ENCODE results near the gene SEC22A.
A peak's percentile ranks its signal among the peaks of the same experiment; 100 is the strongest.

Gene SEC22A

DNA sequence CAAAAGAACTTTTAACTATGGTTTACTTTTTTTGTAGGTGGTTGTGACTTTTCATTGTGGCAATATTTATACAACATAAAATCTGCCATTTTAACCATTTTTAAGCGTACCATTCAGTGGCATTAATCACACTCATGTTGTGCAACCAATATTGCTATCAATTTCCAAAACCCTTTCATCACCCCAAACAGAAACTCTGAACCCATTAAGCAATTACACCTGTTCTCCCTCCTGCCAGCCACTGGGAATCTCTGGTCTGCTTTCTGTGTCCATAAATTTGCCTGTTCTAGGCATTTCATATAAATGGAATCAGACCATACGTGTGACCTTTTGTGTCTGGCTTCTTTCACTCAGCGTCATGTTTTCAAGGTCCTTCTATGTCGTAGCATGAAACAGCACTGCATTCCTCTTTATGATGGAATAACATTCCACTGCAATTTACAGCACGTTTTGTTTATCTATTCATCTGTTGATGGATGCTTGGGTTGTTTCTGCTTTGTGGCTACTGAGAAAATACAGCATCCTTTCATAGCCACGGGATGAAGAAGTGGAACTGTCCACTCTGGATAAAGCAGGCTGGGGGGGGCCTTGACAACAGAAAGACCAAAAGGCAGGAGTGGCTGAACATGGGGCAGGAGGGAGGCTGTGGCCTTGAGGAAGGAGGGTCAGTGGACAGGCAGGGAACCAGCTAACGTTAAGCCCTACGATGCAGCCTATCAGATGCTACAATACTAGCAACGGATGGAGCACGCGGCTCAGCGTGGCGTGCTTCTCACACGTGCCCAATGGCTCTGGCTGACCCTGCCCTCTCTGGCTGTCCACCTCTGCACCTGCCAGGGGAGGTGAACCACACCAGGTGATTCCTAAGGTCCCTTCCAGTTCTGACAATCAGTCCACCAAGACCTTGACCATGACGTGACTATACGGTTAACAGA is 110.9 kb downstream of the SEC22A start:
- DNase-seq = peak; percentile 44

DNA sequence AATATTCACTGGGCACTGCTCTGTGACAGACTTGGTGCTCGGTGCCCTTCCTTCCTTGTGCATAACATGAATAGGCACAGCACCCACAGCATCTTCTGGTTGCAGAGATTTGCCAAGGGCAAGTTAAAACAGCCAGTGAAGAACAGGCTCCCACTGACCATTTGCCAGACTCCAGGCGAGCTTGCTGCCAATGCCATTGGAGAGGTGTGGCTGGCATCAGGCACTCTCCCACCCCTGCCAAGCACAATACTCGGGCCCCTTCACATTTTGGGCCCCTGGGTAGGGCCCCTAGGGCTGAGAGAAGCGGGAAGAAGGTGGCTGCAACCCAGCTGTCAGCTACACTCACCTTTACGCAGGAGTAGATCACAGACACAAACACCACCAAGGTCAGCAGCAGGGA is 112.1 kb downstream of the SEC22A start:
- peak; percentile 42 for DNase-seq

DNA sequence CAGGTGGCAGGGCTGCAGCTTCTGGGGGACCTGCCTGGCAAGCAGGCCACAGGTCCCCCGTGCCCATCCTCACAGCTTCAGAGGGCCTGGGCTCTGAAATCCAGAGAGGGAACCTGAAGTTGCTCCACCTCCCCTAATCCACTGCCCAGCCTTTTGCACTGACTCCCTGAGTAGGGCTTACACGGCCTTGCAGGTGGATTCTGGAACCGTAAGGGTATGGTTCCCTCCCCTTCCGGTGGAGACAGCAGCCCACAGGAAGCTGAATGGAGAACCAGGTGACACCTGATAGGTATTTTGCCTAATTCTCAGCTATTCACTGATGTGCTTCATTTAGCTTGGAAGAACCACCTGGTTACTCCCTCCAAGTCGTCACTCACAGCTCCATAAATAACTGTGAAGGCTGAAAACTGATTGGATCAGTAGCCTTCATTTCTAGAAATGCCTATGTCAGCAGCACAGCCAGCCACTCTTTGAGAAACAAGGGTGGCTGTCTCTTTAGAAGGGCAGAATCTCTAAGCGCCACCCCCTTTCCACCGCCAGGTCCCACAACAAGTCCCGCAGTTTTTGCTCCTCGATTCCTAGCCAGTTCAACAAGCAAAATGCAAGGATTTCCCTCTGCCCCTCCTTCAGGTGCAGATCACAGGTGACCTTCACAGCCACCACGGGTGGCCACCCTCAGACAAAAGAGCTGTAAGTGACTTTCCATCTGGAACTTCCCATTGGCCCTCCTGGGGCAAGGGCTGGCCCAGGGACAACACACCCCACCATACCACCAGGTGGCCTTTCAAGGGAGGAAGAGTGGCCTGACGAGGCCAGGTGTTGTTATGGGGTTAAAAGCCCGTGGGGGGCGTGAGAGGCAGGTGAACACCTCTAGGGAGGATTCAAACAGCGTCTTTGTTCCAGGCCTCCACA is 112.9 kb downstream of the SEC22A start:
- DNase-seq = peak; percentile 100

DNA sequence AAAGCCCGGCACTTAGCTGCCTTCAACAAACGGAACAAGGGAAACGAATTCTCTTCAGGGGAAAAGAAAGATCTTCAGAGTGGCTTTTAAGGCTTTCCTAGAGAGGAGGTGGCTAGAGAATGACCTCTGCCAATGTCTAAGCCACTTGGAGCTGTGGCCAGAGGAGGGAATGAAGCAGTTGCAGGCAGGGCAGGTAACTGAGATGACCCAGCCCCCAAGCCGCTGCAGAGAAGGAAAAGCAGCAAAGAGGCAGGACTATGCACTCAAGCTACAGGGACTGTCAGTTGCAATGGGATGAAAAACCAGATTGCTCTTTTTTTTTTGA is 113.5 kb downstream of the SEC22A start:
- DNase-seq = no peak

DNA sequence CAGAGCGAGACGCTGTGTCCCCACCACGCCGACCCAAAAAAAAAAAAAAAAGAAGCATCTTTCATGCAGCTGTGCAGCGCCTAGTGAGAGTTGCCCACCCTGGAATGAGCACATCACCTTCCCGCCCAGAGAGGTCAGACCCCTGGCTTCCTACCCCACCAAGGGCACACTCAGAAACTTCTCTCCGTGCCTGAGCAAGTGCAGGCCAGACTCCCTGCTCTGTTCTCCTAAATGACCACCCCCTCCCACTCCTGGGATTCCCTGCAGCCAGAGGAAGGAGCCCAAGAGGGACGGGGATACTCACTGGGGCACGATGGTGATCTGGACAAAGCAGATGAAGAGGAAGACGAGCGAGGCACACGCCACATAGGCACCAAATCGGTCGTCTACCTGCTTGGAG is 116.0 kb downstream of the SEC22A start:
- no peak for DNase-seq

DNA sequence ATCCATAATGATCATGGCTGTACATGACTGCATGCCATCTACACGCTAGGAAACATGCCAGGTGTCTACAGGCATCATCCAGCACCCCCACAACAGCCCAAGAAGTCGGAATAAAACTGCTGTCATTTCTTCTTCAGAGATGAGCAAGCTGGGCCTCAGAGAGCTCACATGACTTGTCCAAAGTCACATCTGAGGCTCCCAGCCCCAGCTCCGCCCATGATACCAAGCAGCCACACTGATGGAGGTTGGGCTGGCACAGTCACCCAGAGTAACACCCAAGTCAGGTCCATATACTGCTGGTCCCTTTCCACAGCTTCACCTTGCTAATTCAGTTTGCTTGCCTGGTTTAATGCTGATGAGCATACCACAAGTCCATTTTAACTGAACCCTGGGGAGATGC is 116.6 kb downstream of the SEC22A start:
- no peak for DNase-seq

DNA sequence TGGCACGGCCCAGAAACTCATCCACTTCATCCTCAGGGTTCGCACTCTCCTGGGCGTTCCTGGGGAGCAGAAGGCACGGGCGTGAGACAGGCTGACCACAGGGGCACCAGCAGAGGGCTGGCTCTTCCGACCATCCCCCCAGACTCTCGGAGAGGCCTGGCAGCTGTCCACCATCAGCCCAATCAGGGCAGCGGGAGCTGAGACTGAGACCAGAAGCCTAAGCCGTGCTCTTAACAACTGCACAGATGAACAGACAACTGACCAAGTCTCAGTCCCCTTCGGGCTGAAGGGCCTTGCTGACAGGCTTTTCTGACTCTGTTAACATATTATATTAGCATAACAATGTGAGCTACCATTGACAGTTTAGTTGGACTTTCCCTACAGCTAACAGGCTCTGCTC is 118.0 kb downstream of the SEC22A start:
- DNase-seq = no peak

DNA sequence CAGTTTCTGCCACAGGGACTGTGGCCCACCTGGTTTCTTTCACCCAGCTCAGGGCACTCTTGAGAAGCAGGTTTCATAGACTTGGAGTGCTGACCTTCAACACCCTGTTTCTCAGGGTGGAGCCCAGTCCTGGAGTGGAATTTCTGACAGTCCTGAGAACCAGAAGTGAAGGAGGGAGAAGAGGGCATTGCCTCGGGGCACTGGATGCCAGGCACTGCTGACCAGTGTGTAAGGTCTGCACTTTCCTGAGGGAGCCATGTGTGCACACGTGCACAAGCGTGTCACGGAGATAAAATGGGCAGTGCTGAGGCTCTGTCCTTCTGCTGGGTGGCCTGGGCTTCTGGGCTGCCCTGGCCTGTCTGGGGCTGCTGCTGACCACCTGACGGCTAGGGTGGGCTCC is 118.5 kb downstream of the SEC22A start:
- DNase-seq = no peak

DNA sequence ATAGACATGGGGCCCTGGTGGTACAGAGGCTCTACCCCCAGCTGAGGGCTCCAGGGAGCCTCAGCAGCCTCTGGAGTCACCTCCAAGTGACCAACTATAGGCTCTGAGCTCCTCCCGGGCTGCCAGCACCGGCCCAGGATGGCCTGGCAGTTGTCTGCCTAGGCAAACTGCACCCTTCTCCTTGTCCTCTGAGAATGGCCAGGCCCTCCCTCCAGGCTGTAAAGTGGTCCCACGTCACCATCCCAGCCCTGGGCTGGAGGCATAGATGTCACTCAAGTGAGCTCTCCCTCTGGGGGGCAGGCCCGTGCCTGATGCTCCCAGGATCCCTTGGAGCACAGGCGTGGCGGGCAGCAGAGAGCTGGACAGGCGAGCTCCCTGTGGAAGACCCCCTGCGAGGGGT is 120.1 kb downstream of the SEC22A start:
- DNase-seq = no peak

DNA sequence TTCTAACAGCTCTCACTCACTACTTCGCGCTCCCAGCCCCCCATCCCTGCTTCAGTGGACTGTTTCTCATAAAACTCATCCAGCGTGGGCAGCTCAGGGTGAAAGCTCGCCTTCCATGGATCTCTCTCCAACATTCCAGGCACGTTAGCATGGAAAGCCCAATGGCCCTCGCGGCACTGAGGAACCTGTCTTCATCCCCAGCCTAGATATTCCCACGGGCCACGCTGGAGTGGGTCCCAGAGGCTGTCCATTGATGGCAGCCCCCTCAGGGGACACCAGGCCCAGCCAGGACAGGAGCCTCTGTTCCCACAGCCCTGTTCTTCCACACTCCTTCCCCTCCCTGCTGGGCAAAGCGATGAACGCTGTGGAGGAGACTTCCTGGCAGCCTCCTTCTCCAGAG is 121.1 kb downstream of the SEC22A start:
- no peak for DNase-seq
